GM06990 (cell line): Measurements from ENCODE around the gene ZNF493.

Source experiments
- DNase-seq: peaks from one replicate; pipeline ENCODE4 v3.0.0-alpha.2; 2011; ENCODE audit not compliant: insufficient read length; ENCODE audit errors: extremely low read depth
- H3K27me3 ChIP-seq: replicated peaks from 2 replicates; pipeline ENCODE4 v1.6.0; 2011; ENCODE audit warnings: low read length; ENCODE audit not compliant: control insufficient read depth, insufficient read depth
- H3K36me3 ChIP-seq: 2 replicates; pipeline ENCODE4 v1.5.1; 2011; ENCODE audit warnings: low read length; ENCODE audit not compliant: control insufficient read depth, insufficient read depth
- H3K4me3 ChIP-seq: replicated peaks from 2 replicates; pipeline ENCODE4 v1.5.1; 2011; ENCODE audit warnings: low read depth, mild to moderate bottlenecking, control low read depth, low read length
- TF ChIP-seq, protein P1 (sequence below): IDR thresholded peaks from 2 replicates; pipeline ENCODE4 v1.5.1; 2011; ENCODE audit warnings: low read length, control low read depth, mild to moderate bottlenecking, inconsistent platforms; ENCODE audit not compliant: insufficient read depth, poor library complexity, severe bottlenecking

The ZNF493 gene

DNA sequence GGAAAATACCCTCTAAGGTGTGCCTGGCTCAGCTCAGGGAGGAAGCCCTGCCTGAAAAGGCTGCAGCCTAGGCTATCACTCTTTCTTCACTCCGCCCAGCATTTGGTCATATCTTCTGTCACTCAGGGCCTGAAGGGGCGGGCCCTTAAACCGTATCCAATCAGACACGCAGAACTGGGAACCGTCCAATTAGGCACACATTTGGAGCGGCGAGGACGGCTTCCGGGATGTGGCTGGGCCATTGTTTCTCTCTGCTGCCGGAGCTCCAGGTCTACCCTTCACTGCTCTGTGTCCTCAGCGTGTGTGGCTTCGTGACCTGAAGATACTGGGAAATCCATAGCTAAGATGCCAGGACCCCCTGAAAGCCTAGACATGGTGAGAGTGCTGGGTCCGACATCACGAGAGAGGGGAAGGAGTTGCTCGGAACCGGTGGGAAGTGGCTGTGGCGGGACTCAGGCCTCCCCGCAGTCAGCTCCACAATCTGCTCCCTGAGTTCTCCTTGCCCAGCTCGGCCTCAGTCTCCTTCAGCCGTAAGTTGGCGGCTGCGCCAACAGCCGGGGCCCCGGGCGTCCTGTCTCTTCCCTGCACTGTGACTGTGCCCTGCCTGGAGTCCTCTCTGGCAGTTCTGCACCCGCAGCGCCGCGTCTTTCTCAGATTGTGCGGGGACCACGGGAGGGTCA is at the start of gene ZNF493:
TSS of gene ZNF493 (plus strand) at position 241 of the 680 bp plus-strand sequence. CDS start at position 346, 105 bp downstream.
- H3K27me3 ChIP-seq: no peaks in the 10 kb centered on the region
- TF ChIP-seq, protein P1, sequence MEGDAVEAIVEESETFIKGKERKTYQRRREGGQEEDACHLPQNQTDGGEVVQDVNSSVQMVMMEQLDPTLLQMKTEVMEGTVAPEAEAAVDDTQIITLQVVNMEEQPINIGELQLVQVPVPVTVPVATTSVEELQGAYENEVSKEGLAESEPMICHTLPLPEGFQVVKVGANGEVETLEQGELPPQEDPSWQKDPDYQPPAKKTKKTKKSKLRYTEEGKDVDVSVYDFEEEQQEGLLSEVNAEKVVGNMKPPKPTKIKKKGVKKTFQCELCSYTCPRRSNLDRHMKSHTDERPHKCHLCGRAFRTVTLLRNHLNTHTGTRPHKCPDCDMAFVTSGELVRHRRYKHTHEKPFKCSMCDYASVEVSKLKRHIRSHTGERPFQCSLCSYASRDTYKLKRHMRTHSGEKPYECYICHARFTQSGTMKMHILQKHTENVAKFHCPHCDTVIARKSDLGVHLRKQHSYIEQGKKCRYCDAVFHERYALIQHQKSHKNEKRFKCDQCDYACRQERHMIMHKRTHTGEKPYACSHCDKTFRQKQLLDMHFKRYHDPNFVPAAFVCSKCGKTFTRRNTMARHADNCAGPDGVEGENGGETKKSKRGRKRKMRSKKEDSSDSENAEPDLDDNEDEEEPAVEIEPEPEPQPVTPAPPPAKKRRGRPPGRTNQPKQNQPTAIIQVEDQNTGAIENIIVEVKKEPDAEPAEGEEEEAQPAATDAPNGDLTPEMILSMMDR: no peak
- DNase-seq: peak; percentile 79
- H3K36me3 ChIP-seq: no peaks in the 10 kb centered on the region; the same call in 1 of the 2 replicates
- H3K4me3 ChIP-seq: peak within 1 kb of the TSS; percentile 98

DNA sequence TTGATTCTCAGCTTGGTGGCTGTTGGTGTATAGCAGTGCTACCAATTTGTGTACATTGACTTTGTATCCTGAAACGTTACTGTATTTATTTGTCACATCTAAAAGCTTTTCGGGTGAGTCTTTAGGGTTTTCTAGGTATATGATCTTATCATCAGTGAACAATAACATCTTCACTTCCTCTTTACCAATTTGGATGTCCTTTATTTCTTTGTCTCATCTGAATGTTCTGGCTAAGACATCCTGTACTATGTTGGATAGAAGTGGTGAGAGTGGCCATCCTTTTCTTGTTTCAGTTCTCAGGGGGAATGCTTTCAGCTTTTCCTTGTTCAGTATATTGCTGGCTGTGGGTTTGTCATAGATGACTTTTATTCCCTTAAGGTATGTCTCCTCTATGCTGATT is 44.1 kb upstream of the ZNF493 start:
- Histone ChIP-seq H3K4me3 (no peak overlapping the region), H3K36me3 (no peaks in the 10 kb centered on the region), H3K27me3 (no peaks in the 10 kb centered on the region)
- DNase-seq: no peak
- TF ChIP-seq, protein P1: no peak

DNA sequence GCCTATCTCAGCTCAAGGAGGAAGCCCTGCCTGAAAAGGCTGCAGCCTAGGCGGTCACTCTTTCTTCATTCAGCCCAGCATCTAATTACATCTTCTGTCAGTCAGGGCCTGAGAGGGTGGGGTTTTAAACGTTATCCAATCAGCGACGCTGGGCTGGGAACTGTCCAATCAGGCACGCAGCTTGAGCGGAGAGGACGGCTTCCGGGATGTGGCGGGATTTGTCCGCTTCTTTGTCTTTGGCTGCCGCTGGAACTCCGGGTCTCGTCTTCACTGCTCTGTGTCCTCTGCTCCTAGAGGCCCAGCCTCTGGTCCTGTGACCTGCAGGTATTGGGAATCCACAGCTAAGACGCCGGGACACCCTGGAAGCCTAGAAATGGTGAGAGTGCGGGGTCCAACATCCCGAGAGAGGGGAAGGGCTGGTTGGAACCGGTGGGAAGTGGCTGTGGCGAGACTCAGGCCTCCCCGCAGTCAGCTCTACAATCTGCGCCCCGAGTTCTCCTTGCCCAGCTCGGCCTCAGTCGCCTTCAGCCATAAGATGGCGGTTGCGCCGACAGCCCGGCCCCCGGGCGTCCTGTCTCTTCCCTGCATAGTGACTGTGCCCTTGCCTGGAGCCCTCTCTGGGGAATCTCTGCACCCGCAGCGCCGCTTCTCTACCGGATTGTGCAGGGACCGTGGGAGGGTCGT is 38.0 kb upstream of the ZNF493 start, which contains the start of gene ZNF738:
TSS of gene ZNF738 (plus strand) at position 233 of the 684 bp plus-strand sequence. CDS start at position 374, 141 bp downstream.
- peak; percentile 86 for DNase-seq
- TF ChIP-seq, protein P1: no peak
- peaks cover 2% of the 10 kb centered on the region; the same call in 1 of the 2 replicates for H3K36me3 ChIP-seq
- H3K4me3 ChIP-seq: peak within 1 kb of the TSS; percentile 94
- no peaks in the 10 kb centered on the region for H3K27me3 ChIP-seq

DNA sequence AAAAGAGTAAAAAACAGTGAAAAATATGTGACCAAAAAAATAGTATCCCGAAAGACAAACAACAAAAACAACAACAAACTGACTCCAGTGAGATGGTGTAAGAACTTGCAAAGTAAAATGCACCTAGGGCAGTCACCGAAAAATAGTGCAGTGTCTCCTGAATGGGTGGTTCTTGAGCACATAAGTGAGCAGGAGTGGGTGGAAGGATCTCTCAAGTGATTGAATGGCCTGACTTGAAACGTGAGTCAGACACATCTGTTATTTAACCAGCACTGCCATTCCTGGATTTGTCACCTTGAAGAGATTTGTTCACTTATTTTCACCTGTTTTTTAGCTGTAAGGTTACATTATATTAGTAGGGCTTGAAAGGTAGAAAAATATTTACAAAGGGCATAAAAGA is 34.6 kb upstream of the ZNF493 start:
- Histone ChIP-seq H3K27me3 (no peaks in the 10 kb centered on the region), H3K36me3 (peaks cover 5% of the 10 kb centered on the region), H3K4me3 (no peak overlapping the region)
- no peak for DNase-seq
- TF ChIP-seq, protein P1: no peak

DNA sequence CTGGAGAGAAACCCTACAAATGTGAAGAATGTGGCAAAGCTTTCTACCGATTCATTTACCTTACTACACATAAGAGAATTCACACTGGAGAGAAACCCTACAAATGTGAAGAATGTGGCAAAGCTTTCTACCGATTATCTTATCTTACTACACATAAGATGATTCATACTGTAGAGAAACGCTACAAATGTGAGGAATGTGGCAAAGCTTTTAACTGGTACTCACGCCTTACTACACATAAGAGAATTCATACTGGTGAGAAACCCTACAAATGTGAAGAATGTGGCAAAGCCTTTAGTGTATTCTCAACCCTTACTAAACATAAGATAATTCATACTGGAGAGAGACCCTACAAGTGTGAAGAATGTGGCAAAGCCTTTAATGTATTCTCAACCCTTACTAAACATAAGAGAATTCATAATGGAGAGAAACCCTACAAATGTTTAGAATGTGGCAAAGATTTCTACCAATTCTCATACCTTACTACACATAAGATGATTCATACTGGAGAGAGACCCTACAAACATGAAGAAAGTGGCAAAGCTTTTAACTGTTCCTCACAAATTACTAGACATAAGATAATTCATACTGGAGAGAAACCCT is 12.9 kb upstream of the ZNF493 start:
- DNase-seq: no peak
- no peaks in the 10 kb centered on the region for H3K36me3 ChIP-seq
- H3K27me3 ChIP-seq: no peaks in the 10 kb centered on the region
- H3K4me3 ChIP-seq: no peak overlapping the region
- TF ChIP-seq, protein P1: no peak
